GM18520 (cell line): ENCODE measurements around the gene AOX1.
"Not testable (repeated sequence)": the region's sequence is repeated elsewhere in the genome, so short reads cannot be mapped to it uniquely, and the experiment has no call there.

ENCODE experiments used
- ATAC-seq: cut with Tn5 transposase; IDR thresholded peaks from one replicate; pipeline ENCODE4 v1.9.1; 2021; ENCODE audit not compliant: unreplicated experiment

The AOX1 gene

DNA sequence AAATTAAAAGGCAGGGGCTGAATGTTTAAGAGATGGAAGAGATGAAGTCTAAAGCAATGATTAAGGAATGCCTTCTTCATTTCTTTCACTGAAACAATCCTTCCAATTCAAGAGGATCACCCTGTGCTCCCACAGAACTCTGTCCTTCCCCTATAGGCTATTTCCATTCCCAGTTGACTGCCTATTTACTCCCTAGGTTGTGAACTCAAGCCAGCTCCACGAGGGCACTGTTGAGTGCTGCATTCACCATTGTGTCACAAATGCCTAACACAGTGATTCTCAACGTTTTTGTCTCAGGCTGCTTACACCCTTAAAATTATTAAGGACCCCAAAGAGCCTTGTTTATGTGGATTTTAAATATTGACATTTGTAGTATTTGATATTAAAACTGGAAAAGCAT is 112.4 kb downstream of the AOX1 start:
- no peak for ATAC-seq

GRCh38 chr2:200699310-200699709 is 113.5 kb downstream of the AOX1 start:
- no peak for ATAC-seq

DNA sequence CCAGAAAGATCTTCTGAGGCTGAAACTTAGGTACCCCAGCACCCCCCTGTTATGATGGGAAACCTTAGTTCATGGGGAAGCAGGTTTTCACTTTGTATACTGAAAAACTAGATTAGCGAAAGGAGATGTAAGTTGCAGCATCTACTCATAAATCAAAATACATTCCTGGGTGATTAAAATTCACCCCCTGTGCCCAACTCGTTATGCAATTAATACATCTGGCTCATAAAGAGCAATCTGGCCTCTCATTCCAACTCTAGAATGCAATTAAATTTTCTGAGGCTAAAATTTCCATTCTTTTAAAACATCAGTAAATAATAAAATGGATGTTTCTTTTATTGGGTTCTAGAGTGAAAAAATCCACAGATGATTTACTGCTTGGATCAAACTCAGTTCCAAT is 115.0 kb downstream of the AOX1 start:
- ATAC-seq, result no peak

DNA sequence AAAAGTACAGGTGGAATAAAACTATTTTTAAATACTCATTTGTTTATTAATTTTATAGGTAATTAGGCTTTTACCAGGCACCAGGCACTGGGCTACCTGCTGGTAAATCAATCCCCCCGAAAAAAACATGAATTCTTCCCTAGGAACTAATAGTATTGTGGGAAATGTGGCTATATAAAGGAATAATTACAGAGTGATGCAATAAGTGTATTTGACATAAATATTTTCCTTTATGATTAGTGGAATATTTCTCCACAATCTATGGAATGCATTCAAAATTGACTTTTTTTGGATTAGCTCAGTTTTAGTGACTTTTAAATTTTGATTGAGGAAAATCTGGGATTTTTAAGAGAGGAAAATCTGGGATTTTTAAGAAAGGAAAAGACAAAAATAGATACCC is 116.2 kb downstream of the AOX1 start:
- ATAC-seq, result no peak

DNA sequence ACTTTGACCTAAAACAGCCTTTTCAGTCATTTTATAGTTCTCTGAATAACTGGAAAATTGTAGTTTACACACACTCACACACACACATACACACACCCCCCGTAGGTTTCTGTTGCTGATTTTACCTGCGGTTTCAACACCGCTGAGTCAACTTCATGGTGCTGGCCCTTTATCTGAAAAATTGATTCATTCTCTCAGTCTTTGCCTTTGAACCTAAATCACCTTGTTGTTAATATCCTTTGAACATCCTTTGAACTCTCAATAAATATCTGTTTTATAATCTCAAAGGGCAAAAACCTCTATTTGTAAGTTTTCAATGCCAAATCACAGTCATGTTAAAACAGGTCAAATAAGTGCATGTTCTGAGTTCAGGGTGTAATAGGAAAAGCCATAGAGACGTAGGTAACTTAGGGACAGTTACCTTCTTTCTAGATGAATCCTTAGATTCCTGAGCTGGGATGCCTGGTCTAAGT is 116.9 kb downstream of the AOX1 start:
- peak; percentile 21 for ATAC-seq

GRCh38 chr2:200703127-200703925 is 117.5 kb downstream of the AOX1 start:
- ATAC-seq, result peak; percentile 41

DNA sequence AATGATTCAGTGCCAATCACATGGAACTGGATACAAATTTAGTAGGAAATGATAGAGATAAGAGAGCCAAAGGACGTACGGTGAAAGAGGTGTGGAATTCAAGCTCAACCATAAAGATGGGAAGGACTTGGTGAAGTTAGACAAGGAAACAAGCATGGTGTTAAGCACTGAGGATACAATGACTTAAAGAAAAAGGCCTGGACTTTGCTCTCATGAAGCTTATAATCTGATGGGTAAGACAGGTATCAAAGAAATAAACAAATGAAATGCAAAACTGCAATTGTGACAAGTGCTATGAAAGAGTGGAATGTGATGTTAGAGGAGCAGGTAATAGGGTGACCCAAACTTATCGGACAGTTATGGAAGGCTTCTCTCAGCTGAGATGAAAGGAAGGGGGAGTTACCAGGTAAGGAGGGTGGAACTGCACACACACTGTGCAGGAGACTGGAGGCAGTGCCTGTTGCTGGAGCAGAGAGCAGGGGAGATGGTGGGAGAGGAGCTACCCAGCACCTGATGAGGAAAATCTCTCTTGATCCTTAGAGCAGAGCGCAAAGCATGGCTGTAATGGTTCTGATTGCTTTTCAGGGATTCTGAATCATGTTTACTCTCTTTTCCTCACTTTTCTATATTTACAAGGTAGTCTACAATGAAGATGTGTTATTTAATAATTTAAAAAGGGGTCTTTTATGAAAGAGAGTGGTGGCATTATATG is 118.3 kb downstream of the AOX1 start:
- no peak for ATAC-seq

DNA sequence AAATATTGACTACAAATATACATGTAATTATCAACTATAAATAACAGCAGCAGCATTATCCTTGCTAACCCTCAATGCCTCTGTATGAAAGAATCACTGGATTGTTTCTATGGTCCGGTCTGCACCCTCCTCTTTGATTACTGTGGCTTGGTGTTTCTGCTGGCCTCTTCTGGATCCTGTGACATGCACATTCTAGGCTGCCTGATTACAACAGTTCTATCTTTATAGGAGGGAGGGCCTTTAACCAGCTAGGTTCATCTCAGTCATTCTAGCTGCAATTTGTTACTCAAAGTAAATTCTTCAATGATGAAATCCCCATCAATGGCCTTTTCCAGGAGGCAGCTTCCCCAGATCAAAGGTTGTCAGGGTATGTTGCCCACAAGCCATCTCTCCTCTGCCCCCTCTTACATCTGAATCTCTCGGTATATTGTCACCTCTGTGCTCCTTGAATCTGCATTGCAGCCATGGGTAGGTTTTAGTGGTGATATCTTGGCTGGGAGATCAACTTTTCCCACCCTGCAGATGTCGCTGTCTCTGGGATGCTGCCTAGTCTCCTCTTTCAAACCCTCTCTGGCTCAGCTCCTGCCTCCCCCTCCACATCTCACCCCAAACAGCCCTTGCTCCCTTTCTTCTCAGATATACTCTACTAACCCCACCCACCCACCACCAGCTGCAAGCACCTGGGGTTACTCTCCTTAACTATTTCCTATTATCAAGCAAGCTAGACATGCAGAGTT is 119.7 kb downstream of the AOX1 start:
- ATAC-seq, result no peak

DNA sequence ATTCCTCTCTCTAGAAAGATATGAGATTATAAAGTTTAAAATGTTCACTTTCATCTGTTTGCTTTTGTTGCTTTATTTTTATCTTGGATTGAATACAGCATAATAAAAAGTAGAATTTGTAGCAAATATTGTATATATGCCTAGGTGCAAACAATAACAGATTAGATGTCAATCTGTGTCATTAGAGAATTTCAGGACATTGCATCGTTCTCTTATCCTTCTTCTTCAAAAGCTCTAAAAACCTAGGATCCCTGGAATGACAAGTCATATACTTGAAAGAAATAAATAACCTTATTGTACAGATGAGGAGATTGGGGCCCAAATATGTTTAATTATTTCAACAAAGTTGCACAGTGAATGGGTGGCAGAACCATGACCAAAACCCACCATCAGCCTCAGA is 123.1 kb downstream of the AOX1 start:
- ATAC-seq, result no peak

DNA sequence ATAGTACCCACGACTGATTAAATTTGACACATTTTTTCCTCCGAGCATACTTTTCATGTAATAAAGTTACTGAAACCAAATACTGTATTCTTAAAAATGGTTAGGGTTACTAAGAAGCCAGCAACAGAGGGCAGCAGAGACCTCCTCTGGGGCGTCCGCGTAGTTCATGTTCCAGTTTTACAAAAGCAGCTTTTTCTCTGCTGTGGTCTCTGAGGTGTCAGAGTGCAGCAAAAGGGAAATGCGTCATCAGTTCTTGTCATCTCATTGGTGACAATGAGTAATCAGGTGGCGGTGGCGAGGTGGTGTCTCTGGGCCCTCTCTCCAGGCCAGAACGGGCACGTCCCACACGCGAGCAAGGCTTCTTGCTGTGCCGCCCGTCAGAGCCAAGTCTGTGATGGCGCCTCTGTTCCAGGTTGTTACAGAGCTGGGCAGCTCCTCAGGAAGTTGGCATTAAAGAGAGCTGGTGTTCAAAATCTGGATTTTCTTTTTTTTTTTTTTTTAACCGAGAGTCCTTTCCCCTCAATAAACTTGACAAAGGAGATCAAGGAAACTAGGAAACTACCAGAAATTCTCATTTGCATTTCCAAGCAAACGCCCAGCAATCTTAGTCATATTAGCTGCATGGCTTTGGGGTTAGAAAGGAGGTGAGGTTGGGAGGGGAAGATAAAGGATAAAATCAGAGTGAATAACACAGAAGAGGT is 127.3 kb downstream of the AOX1 start:
- peak; percentile 99 for ATAC-seq

- ATAC-seq, result no peak
Measured at GRCh38 chr2:200713704-200714064, 127.9 kb downstream of the AOX1 start.

DNA sequence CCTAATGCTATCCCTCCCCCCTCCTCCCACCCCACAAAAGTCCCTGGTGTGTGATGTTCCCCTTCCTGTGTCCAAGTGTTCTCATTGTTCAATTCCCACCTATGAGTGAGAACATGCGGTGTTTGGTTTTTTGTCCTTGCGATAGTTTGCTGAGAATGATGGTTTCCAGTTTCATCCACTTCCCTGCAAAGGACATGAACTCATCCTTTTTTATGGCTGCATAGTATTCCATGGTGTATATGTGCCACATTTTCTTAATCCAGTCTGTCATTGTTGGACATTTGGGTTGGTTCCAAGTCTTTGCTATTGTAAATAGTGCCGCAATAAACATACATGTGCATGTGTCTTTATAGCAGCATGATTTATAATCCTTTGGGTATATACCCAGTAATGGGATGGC is 129.2 kb downstream of the AOX1 start:
- ATAC-seq, result not testable (repeated sequence)

- ATAC-seq, result no peak
Measured at GRCh38 chr2:200716386-200716785, 130.6 kb downstream of the AOX1 start.
